Coronary artery (tissue), 2 donors: ENCODE results near the gene MAGEA11.
"Not testable (repeated sequence)": the region's sequence is repeated elsewhere in the genome, so short reads cannot be mapped to it uniquely, and the experiment has no call there.

Experiments
- DNase-seq: peaks from one replicate; pipeline ENCODE4 v3.0.0-alpha.2; 2017; ENCODE audit warnings: low spot score
- H3K27ac ChIP-seq, 2 donors: fragments of 200-600 bp; sonication (generic); one replicate each; pipeline ENCODE4 v1.5.1; 2016 to 2019
- H3K4me3 ChIP-seq: fragments of 200-600 bp; sonication (generic); 2 replicates; pipeline ENCODE4 v1.5.1; 2016; ENCODE audit warnings: mild to moderate bottlenecking, moderate library complexity
- TF ChIP-seq, protein P1 (sequence below): fragments of 200-600 bp; sonication (generic); IDR thresholded peaks from one replicate; pipeline ENCODE4 v1.5.1; 2019; ENCODE audit warnings: antibody characterized with exemption

MAGEA11 gene

DNA sequence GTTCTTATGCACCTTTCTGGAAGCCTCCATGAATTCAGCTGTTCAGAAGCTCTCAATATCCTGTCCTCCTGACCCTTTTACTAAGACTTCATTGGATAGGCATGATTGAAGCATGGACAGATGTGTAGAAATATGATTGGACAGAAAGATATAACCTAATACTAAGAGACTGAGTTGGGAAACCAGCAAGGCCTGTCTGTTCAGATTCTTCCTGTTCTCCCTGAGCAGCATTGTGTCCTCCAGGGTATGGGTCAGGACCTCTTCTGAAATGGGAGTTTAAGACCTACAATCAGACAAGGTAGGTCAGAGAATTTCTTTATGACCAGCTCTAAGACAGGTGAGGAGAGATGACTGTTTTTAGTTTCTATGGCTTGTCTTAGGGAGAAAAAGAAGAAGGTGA, 23.9 kb upstream of the MAGEA11 start:
- no peak overlapping the region for H3K27ac ChIP-seq
- DNase-seq: no peak
- no peak overlapping the region for H3K4me3 ChIP-seq
- TF ChIP-seq, protein P1, sequence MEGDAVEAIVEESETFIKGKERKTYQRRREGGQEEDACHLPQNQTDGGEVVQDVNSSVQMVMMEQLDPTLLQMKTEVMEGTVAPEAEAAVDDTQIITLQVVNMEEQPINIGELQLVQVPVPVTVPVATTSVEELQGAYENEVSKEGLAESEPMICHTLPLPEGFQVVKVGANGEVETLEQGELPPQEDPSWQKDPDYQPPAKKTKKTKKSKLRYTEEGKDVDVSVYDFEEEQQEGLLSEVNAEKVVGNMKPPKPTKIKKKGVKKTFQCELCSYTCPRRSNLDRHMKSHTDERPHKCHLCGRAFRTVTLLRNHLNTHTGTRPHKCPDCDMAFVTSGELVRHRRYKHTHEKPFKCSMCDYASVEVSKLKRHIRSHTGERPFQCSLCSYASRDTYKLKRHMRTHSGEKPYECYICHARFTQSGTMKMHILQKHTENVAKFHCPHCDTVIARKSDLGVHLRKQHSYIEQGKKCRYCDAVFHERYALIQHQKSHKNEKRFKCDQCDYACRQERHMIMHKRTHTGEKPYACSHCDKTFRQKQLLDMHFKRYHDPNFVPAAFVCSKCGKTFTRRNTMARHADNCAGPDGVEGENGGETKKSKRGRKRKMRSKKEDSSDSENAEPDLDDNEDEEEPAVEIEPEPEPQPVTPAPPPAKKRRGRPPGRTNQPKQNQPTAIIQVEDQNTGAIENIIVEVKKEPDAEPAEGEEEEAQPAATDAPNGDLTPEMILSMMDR: no peak

DNA sequence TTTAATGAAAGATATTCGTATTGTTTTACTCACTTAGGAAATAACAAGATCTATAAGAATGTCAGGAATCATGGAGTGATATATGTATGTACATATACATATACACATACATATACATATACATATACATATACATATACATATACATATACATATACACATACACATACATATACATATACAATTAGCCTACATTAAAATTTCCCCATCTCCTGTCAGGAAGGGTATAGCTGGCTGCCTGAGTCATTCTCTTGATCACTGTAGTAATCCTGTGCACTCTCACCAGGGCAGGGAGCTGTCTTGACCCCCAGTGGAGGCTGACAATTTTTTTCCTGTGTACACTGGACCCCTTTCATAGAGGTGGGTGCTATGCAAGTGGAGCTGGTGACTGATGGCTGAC, 23.3 kb upstream of the MAGEA11 start:
- no peak for DNase-seq
- TF ChIP-seq, protein P1: no peak
- no peak overlapping the region for H3K4me3 ChIP-seq
- no peak overlapping the region for H3K27ac ChIP-seq

DNA sequence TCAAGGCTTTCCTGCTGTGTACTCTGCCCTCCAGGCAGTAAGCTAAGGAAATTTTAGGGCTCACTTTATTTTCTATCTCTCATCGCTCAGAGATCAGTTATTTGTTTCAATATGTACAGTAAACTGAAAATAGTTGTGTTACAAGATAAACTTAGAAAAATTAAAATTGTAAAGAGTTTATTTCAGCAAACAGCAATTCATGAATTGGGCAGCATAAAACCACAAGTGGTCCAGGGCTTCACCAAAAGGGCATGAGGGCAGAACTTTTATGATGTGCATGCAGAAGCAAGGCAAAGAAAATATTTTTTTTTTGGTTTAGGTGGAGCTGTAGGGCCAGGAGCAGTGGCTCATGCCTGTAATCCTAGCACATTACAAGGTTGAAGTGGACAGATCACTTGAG, 20.1 kb upstream of the MAGEA11 start:
- DNase-seq: no peak
- no peak overlapping the region for H3K27ac ChIP-seq
- H3K4me3 ChIP-seq: no peak overlapping the region
- TF ChIP-seq, protein P1: no peak

DNA sequence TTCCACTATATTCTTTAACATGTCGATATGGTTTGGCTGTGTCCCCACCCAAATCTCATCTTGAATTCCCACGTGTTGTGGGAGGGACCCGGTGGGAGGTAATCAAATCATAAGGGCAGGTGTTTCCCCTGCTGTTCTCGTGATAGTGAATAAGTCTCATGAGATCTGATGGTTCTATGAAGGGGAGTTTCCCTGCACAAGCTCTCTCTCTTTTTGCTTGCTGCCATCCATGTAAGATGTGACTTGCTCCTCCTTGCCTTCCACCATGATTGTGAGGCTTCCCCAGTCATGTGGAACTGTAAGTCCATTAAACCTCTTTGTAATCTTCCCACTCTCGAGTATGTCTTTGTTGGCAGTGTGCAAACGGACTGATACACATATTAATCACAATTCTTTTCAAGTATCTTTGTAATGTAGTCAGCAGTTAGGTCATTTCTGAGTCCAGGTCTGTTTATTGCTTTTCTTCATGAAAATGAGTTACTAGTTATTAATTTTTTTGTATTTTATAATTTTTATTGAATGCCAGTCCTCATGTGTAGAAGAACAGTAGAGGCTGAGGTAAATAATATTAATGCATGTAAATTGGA, 19.1 kb upstream of the MAGEA11 start:
- not testable (repeated sequence) for H3K27ac ChIP-seq, DNase-seq, H3K4me3 ChIP-seq

DNA sequence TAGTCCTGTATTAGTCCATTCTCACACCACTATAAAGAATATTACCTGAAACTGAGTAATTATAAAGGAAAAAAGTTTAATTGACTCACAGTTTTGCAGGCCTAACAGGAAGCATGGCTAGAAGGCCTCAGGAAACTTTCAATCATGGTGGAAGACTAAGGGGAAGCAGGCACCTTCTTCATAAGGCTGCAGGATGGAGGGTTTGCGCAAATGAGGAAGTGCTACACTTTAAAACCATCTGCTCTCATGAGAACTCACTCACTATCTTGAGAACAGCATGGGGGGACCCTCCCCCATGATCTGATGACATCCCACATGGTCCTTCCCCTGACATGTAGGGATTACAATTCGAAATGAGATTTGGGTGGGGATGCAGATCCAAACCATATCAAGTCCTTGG, 12.1 kb upstream of the MAGEA11 start:
- no peak for DNase-seq
- Histone ChIP-seq H3K27ac (no peak overlapping the region), H3K4me3 (no peak overlapping the region)
- TF ChIP-seq, protein P1: no peak

DNA sequence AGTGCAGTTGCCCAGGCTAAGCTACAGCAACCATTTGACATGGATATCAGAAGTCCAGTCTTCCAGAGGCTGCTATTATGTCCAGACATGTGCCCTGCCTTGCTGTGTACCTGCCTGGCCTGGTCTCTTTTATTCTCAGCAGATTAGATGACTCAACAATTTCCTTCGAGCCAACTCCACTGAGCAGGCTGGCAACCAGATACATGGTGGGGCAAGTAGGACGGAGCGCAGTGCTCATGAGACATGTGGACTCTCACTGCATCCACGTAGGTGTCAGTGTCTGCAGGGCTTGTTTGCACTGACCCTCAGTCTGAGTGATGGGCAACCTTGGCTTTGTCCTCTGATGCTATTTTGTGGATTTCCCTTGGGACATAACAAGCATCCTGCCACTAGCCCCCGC, 7.2 kb upstream of the MAGEA11 start:
- TF ChIP-seq, protein P1: no peak
- no peak for DNase-seq
- Histone ChIP-seq H3K27ac (no peak overlapping the region), H3K4me3 (no peak overlapping the region)

DNA sequence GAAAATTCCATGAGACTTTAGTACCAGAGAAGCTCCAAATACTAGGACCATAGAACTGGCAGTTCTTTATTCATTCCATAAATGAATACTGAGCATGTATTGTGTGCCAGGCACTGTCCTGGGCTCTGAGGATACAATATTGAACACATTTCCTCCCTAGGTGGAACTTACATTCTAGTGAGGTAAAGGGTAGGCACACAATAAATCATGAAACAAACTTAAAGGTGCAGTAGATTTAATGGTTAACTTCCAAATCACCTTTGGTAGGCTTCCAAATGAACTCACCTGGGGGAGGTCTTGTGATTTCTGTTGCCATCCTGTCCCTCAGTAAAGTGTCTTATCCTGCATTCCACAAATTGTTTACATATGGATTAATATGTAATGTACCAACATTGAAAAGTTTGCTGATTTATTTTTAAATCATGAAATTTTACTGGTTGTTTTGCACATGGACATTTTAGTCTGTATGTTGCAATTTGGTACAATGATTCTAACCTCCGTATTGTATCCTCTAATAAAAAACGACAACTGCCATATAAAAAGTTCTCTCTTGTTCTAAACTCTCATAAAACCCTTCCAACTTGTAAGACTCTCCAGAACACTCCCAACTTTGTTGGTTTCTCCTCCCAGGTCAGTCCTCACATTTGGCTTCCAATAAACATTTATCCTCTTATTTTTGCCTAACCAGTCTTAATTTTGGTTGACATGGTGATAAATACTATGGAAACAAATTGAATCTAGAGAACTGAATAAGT, 4.5 kb upstream of the MAGEA11 start:
- DNase-seq: no peak
- TF ChIP-seq, protein P1: no peak

More for the DNA sequence above, 4.5 kb upstream of the MAGEA11 start:
- Histone ChIP-seq H3K4me3 (no peak overlapping the region), H3K27ac (no peak overlapping the region)
